Activated CD4-positive, alpha-beta T cell treated with anti-CD3 and anti-CD28 coated beads for 4 hours (primary cell): ENCODE data around the gene SCFD2.
A peak's percentile ranks its signal among the peaks of the same experiment; 100 is the strongest.

ENCODE experiments used
- DNase-seq, 2 donors: peaks; one replicate each; pipeline ENCODE4 v3.0.0-alpha.2; 2020

Gene SCFD2

DNA sequence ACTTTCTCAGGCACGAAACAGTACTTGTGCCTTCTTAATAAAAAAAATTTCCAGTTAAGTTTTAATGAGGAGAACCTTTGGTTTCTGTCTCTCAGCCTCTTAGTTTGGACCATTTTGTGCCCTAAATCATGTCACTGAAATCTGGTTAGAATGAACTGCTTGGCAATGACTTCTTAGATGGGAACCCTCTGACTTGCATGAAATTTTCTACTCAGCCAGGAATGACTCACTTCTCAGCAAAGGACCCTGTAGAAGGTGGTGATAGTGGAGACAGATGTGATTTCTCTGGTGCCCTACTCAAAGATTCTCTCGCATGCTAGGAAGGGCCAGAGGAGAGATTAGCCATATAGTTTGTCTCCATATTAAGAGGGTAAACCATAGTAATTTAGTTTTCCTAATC is 453.3 kb downstream of the SCFD2 start:
- DNase-seq: no peak

DNA sequence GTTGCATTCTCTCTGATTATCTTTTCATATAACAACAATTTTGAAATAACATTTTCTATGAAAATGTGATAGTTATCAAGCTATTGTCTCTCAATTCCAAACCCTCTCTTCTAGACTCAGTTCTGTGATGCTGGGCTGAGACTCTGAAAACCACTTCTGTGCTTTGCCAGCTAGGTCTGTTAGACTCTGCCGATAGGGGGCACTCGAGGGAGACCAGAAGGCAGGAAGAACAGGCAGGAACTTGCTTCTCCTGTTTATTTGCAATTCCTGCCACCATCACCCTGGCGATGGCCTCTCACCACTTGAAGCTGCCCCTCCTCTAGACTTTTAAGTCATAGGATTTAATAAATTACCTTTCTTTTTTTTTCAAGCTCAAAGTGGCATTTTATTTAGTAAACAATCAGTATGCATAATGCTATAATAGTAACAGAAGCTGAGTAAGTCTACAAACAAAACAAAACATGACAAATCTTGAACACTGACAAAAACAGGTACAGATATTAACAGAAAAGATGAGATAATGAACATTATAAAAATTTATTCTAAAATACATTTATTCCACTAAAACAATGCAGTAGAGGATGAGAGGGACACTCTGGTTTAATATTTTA is 454.1 kb downstream of the SCFD2 start:
- DNase-seq: peak; percentile 50 to 65

DNA sequence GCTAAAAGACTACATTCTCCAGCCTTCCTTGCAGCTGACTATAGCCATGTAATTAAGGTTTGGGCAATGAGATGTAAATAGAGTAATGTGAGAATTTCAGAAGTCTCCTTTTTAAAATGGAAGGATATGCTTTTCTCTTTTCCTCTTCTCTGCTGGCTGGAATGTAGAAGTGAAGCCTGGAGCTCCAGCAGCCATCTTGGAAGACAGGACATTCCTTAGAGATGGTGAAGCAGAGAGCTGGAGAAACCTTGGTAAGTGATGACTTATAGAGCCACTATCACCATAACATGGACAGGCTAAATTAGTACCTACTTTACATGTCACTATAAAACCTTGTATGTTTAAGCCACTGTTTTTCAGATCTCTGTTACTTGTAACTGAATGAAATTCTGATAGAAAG is 455.7 kb downstream of the SCFD2 start:
- DNase-seq: no peak

DNA sequence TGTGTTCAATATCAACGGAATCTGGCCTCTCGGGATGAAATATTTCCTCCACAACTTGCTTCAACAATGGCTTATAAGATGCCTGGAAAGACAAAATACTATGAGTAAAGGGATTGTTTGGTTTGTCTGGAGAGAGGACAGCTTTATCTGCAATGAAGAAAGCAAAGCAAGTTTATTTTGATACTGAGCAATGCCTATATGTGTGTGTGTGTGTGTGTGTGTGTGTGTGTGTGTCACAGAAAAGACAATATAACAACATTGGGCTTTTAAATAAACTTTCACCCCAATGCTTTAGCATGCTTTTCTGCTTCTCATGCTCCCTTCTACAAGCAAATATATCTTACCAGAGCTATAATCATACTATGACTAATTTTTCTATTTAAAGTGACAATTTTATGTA is 458.4 kb downstream of the SCFD2 start:
- DNase-seq: no peak

DNA sequence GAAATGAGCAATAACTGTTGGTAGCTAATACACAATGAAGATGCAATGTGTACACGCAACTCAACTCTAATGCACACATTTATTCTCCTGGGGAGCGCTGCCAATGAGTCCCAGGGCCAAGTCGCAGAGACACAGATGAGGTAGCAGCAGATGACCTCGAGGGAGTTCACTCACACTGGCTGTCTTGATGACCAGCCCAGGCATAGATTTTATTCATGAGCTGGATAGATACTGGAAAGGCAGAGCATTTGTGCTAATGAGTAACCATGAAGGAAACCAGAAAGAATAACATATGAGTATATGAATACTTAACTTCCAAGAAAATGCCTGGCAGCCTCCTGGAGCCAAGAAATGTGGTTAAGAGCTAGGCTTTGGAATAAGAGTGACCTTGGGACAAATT is 461.4 kb downstream of the SCFD2 start:
- DNase-seq: no peak

DNA sequence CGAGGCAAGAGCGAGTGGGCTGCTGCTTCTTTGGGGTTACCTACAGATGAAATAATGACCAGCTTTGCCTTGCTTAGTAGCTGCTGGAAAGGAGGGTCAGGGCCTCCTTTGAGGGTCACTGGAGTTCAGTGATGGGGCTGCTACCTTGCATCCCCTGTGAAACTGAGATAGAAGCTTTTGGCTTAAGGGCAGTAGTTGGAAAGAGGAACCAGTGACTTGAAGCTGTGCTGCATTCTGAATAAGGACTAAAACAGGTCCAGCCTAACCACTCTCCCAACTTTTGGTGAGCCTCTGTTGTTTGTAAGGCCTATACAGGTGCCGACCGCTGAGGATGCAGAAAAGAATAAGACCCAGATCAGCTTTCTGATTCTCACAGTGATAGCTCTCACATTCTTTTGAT is 462.6 kb downstream of the SCFD2 start:
- no peak for DNase-seq

DNA sequence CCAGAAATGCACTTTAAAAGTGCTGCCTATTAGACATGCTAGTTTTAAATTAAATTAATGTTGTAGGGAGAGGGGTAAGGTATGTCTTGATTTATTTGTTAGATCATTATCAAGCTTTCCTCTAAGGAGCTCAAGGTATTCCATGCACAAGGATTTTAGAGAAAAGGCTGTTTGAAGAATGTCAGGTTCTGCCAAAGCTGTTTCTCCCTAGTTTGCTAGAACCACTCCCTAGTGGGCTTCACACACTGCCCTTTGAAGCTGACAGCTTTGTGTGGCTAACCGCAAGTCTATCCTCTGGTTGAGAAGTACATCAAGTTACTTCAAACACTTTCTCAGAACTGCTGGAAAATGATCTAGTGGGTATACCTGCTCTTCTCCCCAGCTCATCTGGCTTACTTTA is 471.4 kb downstream of the SCFD2 start:
- DNase-seq: no peak

DNA sequence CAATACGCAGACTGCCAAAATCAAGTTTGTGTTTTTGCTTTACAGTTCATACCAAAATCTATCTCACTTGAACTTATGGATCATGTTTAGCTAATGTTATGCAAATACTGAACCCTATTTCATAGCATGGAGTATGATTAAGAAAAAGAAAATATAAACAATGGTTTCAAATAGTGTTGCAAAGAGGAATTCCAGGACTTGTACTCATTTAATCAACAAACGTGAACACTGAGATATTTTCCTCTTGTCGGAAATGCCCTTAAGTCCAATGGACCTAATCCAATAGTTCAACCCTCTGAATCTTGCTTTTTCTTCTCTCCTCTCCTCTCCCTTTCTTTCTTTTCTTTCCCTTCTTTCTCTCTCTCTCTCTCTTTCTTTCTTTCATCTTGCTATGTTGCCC is 473.0 kb downstream of the SCFD2 start:
- DNase-seq: no peak

DNA sequence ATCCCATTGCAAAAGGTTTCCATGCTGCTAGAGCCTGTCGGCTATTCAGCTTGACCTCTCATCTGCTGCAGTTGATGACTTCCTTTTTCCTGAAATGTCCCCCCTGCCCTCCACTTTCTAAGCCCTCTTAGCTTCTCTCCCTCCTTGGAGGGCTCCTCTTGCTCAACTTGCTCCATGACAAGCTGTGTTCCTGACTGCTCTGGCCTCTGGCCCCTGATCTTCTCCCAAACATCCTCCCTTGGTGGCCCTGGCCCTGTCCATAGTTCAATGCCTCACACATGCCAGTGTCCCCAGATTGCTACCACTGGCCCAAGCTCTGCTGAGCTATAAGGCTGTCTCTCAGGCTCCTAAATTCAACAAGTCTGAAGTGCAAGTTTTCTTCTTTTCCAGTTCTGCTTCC is 474.1 kb downstream of the SCFD2 start:
- no peak for DNase-seq

DNA sequence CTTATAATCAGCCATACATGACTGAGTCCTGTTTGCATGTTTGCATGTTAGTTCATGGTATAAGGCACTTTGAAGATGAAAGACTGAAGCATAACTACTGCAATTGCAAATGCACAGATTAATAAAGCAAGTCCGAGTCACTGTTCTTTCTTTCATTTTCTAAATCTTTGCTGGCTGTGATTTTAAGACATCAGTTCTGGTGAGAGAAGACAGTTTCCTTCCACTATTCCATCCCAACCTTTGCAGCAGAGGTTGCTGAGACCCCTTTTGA is 475.4 kb downstream of the SCFD2 start:
- no peak for DNase-seq

DNA sequence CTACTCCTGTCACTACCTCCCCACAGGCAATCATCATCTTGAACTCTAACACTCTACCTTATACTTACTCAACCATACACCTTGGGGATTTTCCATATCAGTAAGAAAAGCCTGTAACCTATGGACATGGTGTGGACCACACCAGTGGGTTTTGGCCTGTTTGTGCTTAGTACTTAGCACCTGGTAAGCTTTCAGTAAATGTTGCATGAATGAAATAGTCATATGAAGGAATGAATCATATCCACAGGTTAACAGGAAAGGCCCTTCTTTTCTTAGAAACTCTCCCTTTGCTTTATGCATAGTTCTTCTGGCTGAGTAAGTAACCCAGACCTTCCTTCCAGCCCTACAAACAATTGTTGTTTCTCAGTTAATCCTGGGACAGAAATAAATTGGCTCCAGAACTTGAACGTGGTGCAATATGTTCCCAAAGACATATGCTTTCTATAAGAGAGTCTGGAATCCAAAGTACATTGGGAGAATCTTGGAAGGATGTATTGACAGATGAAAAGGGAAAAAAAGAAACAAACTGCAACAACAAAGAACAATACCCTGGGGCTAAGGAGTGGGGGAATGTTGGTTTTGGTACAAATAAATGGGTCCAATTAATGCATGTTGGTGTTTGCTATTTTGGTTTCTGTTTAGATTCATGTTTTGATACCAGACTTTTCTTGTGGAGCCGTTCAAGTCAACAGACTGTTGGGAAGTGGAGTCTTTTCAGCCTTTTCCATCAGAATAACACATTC is 475.9 kb downstream of the SCFD2 start:
- DNase-seq: no peak

DNA sequence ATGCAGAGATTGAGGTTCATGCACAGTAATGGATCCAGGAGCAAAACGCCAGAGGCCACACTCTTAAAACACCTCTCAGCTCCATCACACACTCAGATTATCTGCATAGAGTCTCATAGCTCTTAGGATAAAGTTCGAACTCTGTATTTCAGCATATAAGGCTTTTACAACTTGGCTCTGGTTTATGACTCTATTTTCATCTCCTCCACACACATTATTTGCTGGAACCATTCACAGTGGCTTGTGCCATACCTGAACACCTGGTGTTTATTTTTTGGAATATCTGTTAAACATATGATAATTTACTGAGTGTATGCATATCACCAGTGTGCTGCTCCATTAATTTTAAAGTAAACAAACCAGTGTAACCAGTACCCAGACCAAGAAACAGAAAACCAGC is 476.5 kb downstream of the SCFD2 start:
- DNase-seq: no peak

DNA sequence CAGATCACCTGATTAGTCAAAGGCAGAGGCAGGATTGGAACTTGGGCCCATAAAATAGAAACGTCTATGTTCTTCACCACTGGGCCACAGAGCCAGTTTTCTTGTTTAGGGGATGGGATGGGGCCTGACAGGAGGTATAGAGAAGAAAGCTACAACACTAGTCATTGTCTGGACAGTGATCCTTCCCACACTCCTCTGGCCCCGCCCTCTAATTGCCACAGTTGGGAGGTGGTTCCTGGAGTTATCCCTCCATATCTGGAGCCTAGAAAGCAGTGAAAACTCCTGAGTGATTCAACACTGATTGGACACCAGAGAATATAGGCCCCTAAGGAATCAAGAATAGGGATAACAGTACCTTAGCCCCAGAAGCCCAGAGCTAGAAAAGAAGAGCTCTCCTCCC is 480.9 kb downstream of the SCFD2 start:
- DNase-seq: no peak

DNA sequence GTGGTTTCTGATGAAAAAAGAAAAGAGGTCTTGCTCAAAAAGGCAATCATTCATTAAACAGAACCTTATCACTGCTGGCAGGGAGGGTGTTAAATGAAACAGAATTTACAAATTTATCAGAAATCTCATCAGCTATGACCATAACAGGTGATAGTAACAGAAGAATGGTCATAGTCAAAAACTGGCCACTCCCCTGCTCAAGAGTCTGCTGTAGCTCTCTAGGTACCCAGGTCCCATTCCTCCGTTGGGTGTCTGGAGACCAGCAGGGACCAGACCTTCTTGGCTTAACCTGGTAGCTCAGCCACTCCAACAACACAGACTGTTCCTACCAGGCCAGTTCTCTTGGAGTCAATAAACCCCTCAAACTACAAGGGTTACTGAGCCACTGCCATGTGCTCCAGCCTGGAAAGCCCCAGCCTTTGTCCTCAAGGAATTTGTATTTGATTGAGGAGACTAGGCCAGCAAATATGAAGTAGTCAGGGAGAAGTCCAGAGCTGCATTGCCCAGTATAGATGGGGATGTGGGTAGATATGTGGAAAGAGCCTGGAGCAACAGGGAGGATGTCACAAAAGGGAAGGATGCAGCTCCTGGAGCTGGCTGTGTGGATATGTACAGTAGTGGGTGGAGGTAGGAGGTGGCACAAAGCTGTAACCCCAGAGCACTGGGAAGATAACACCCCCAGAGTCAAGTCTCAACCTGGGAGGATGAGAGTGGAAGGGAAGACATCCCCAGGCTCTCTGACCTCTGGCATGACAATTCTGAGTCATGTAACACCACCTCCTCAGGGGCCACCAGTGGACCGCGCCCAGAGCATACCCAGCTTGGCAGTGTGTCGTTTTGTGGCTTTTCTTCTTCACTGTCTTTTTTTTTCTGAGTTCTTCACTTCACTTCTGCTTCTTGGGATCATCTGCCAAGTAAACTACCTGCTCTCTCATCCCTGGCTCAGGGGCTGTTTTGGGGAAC is 481.9 kb downstream of the SCFD2 start:
- DNase-seq: no peak

DNA sequence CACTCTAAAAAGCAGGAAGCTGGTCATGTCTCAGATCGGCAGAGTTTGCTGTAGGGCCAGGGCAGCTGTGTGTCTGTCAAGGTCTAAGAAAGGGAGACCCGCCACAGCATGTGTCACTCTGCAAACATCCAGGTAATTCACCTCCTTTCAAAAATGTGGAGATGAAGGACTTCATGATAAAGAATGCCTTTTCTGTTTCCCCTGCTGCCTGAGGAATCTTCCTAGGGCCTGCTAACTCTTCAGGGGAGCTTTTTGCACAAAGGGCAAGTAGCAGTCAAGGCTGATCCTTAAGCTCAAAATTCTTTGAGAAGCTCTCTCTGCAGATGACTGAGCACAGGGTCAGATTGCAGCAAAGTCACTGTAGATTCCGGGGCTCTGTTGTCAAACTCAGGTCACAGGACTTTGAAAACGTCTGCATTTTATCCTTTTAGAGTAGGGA is 482.7 kb downstream of the SCFD2 start:
- DNase-seq: no peak

DNA sequence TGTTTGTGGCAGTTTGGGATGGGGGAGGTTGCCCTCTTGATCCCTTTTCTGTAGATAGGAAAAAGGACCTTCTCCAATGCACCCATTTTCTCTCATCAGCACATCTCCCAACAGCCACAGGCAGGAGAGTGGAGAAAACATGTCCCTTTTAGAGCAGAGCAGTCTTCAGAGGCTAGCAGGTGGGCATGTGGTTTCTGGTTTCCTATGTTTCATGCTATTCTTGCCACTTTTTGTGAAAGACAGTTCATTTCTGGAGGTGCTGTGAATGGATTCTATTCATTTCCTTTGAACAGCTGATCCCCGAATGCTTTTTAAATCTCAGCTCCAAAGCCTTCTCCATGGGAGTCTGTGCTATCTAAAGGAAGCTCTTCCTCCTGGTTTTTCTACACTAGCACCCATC is 484.9 kb downstream of the SCFD2 start:
- DNase-seq: no peak

DNA sequence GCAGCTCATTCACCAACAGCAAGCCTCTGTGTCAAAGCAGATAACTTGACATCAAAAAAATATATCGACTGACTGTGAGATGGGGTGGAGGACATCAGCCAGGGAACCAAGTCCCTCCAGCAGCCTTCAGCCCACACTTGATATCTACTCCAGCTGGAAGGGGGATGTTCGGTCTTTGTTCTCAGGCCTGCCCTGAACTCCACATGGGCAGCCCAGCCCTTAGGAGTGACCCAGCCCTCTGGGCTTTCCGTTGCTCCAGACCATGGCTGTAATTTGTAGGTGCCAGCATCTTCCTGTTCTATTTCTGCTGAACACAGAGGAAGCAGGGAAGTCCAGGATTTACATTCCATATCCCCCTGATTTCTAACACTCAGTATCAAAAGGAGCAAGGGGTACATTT is 486.4 kb downstream of the SCFD2 start:
- DNase-seq: no peak

DNA sequence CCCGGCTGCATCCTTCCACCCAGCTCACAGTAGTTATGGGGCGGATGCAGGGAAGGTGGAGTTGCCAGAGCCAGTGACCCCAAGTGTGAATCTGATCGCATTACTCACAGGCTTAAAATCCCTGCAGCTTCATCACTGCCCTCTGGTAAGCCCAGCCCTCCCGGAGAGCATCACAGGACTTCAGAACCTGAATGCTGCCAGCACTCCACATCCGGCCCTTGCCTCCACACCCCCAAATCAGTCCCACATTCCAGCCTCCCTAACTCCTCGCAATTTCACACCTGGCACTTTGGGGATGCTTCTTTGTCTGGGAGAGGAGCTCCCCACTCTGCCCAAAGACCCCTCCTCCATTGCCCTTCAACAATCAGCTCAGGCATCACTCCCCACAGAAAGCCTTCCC is 488.2 kb downstream of the SCFD2 start:
- DNase-seq: no peak

DNA sequence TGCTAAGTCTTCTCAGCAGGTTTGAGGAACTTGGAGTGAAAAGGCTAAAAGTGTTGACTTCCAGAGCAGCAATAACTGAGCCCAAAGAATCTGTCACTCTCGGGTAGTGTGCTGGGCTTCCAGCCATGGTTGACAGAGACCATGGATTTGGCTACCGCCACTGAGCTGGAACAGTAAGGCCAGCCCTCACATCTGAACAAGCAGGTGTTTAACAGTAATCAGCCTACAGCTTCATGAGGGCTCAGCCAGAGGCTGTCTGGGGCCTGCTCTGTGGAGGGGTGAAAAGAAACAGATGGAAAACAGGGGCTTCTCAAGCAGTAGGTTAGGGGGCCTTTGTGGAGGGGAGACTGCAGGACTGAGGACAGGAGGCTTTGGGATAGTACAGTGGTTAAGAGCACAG is 488.8 kb downstream of the SCFD2 start:
- DNase-seq: no peak

DNA sequence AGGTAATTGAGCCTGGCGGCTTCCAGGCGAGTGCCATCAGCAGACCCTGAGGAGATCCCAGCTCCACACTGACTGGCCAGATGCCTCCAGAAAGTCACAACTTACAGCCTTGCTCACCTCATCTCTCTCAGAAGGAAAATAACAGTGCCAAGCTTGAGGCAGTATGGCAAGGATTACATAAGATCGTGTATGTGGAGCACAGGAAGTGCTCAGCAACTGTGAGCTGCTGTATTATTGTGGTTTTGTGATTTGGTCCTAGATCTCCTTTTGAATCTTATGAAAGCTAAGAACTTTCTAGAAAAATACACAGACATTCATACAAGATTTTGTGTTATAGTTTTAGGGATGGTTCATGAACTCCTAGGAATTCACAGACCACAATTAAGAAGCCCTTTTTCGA is 489.8 kb downstream of the SCFD2 start:
- DNase-seq: no peak

DNA sequence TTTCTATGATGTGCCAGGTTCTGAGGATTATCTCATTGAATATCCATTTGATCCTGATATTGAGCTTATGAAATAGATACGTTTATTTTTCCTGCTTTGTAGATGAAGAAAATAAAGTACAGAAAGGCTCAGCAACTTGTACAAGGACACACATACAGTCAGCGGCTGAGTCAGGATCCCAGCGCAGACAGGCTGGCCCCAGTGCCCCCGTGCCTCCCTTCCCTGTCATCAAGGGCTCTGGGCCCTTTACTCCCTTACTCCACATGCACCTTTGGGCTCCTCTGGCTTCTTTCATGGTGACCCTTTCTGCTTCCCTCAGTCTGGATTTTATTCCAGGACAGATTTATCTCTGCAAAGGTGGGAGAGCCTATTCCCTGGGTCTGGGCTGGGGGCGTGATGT is 490.9 kb downstream of the SCFD2 start:
- no peak for DNase-seq

DNA sequence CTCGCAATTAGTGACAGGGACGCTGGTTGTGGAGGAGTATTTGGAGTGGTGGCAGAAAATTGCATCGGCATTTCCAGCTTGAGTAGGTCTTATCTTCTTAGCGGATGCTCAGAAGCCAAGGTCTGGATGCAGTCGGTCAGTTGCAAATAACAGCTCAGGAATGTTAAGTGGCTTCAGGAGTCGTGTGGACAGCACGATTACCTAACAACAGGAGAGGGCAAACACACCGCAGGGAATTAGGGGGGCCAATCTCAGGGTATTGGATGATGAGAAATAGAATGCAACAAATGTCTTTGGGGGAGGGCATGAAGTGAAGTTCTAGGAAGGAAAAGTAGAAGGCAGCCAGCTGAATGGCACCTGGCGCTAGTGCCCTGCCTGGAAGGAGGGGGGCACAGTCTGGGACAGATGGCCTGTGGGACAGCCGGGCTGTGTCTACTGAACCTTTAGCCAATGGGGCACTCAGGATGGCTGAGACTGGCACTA is 492.0 kb downstream of the SCFD2 start:
- no peak for DNase-seq

DNA sequence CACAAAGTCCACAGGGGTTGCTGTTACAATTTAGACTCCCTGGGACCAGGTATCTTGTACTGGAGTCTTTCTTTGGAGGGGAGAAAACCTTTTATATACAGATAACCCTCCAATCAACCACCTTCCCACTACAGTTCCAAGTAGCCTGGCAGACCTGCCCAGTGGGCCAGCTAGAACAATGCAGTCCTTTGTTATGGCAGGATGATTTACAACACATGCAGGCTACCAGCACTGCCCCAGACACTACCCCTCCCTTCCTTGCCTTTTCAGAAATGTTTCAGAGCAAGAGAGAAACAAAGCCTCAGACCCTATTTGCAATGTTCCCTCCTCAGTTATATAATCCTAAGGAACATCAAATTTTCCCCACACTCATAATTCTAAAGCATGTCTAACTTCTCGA is 492.7 kb downstream of the SCFD2 start:
- DNase-seq: no peak

DNA sequence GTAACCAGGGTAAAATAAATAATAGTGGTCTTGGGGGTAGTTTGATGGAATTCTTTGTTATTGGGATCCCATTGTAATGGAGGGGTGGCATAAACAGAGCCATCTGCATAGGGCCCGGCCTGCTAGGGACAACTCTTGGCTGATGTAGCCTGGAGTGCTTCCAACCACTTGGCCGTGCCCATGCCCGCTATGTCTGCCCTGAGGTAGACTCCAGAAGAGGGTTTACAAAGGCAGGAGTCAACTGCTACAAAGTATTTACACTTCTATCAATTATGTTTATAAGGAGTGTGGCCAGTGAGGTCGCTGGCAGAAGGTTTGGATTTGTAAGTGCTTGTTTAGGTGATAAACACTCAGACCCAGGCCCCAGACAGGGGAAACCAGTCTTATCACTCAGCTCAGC is 495.6 kb downstream of the SCFD2 start:
- no peak for DNase-seq
